HG03039 (cell line): Measurements from ENCODE around the gene GALNT4.

Source experiments
- ATAC-seq: cut with Tn5 transposase; IDR thresholded peaks from one replicate; pipeline ENCODE4 v1.9.1; 2021; ENCODE audit warnings: mild to moderate bottlenecking, moderate library complexity; ENCODE audit not compliant: unreplicated experiment

GALNT4 gene

GRCh38 chr12:89537389-89537788 is 12.8 kb upstream of the GALNT4 start:
- ATAC-seq: no peak

GRCh38 chr12:89529738-89530137 is 5.1 kb upstream of the GALNT4 start:
- no peak for ATAC-seq

GRCh38 chr12:89528434-89528833 is 3.8 kb upstream of the GALNT4 start:
- ATAC-seq: no peak

- ATAC-seq: peak; percentile 71
These were observed 1.5 kb upstream of the GALNT4 start, which contains the start of gene POC1B for GRCh38 chr12:89525824-89526770. TSS of gene POC1B (minus strand) at chr12:89526047. CDS start at chr12:89525895, 152 bp downstream.

GRCh38 chr12:89525305-89525823 is 768 bp upstream of the GALNT4 start:
- ATAC-seq: peak; percentile 19

- ATAC-seq: no peak
These were observed 604 bp downstream of the GALNT4 start for GRCh38 chr12:89523843-89524540.

GRCh38 chr12:89523393-89523792 is 1.2 kb downstream of the GALNT4 start:
- no peak for ATAC-seq

- no peak for ATAC-seq
These were observed 3.0 kb downstream of the GALNT4 start for GRCh38 chr12:89521364-89522223.

GRCh38 chr12:89517720-89518119 is 6.9 kb downstream of the GALNT4 start:
- no peak for ATAC-seq

GRCh38 chr12:89516633-89517032 is 8.0 kb downstream of the GALNT4 start:
- ATAC-seq: no peak

- ATAC-seq: peak; percentile 77
These were observed 9.8 kb downstream of the GALNT4 start for GRCh38 chr12:89514751-89515150.

- no peak for ATAC-seq
These were observed 11.1 kb downstream of the GALNT4 start for GRCh38 chr12:89513544-89513943.

- no peak for ATAC-seq
These were observed 17.4 kb downstream of the GALNT4 start for GRCh38 chr12:89507015-89507824.

- ATAC-seq: no peak
These were observed 18.5 kb downstream of the GALNT4 start for GRCh38 chr12:89506050-89506449.

- ATAC-seq: no peak
These were observed 19.8 kb downstream of the GALNT4 start for GRCh38 chr12:89504560-89505346.

- no peak for ATAC-seq
These were observed 22.8 kb downstream of the GALNT4 start for GRCh38 chr12:89501793-89502192.

GRCh38 chr12:89499857-89500256 is 24.7 kb downstream of the GALNT4 start:
- ATAC-seq: no peak

GRCh38 chr12:89497467-89497866 is 27.1 kb downstream of the GALNT4 start:
- ATAC-seq: no peak

GRCh38 chr12:89497005-89497404 is 27.6 kb downstream of the GALNT4 start:
- no peak for ATAC-seq
